T-helper 22 cell (primary cell): ENCODE measurements around the gene CUEDC2.
A peak's percentile ranks its signal among the peaks of the same experiment; 100 is the strongest.

Source experiments
- DNase-seq: peaks from one replicate; pipeline ENCODE4 v3.0.0-alpha.2; 2020; ENCODE audit warnings: low read depth

CUEDC2 gene

DNA sequence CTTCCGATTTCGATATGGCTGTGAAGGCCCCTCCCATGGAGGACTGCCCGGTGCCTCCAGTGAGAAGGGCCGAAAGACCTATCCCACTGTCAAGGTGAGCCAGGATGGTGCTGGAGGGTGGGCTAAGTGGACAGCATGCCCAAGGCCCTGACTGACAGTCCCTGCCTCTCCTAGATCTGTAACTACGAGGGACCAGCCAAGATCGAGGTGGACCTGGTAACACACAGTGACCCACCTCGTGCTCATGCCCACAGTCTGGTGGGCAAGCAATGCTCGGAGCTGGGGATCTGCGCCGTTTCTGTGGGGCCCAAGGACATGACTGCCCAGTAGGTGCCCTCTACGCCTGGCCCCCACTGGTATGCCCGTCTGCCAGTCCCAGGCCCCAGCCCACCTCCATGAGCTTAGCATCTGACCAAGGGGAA is 35.6 kb downstream of the CUEDC2 start:
- no peak for DNase-seq

DNA sequence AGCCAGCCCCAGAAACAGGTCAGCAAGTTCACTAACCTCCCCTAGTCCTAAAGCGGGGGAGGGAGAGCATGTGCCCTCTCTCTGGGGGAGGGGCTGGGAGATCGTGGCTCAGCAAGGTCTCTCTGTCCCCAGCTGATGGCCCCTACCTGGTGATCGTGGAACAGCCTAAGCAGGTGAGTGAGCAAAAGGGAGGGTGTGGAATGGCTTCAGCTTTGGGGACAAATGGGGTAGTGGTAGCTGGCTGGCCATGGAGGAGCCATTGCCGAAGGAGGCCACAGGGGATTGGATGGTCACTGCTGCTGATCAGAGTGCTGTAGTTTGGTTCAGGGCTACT is 36.1 kb downstream of the CUEDC2 start:
- DNase-seq: no peak

DNA sequence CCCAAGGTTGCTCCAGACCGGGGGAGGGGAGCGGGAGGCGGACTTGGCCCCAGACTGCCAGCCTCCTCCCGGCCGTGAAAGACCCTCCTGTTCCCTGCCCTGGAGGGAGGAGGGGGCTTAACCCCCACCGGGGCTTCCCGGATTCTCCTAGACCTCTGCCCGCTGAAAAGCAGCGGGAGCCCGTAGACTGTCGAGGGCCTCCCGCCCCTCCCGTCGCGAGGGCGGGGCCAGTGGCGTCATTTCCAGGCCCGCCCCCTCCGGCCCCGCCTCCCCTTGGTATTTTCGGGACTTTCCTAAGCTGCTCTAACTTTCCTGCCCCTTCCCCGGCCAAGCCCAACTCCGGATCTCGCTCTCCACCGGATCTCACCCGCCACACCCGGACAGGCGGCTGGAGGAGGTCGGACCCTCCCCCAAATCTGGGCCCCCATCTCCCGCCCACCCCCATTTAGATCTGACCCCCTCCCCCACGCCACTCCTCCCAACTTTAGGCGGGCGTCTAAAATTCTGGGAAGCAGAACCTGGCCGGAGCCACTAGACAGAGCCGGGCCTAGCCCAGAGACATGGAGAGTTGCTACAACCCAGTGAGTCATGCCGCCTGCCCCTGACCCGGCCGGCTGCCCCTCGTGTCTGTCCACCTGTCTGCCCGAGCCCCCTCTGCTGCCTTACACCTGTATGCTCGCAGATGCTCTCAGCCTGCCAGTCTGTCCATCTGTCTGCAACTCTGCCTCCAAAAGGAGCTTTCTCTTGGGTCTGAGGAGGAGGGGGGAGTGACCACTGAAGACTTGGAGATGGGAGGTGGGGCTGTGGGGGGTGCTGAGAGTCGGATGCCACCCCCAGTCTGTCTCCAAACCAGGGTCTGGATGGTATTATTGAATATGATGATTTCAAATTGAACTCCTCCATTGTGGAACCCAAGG is 36.7 kb downstream of the CUEDC2 start, which contains the start of gene NFKB2:
NFKB2 (plus strand) TSS at position 306 of the 917 bp plus-strand sequence; CDS start at position 561, 255 bp downstream.
- peak; percentile 85 for DNase-seq

DNA sequence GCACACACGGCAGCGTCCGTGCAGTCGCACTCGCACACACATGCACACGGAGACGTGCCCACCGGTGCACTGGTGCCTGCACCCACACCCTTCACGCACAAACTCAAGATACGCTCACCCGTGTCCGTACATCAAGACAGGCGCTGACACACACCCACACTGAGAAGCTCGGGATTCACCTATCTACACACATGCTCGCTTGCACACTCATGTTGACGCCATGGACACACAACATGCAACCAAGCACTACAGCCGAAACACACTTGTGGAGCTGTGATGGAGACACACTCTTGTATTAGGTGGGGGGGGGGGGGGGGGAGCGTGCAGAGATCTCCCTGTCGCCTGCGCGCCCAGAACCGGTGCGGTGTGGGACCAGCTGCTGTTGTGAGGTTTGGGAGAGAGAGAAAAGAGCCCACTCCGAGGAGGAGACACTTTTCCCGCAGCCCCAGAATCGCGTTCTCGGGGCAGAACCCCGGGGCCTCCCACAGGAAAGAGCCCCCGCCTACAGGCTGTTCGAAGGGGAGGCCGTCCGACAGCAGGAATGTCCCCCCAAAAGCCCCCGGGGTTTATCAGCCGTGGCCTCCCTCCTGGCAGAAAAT is 37.5 kb downstream of the CUEDC2 start:
- peak; percentile 73 for DNase-seq

GRCh38 chr10:102394079-102394800 is 38.1 kb downstream of the CUEDC2 start:
- DNase-seq: peak; percentile 98

- no peak for DNase-seq
Measured at GRCh38 chr10:102393411-102394078, 38.8 kb downstream of the CUEDC2 start.

GRCh38 chr10:102392306-102392705 is 40.1 kb downstream of the CUEDC2 start:
- no peak for DNase-seq

DNA sequence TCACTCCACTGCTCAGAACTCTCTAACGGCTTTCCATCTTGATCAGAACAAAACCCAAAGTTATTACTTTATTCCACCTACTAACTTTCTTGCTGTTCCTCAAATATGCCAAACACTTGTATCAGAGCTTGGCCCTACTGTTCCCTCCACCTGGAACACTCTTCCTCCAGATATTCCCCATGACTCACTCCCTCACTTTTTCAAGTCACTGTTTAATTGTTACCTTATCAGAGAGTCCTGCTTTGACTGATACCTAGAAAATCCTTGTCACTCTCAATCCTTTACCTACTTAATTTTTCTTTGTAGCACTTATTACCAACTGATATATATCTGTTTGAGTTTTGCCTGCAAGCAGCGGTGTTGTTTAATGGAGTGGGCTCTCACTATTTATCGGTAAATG is 42.5 kb downstream of the CUEDC2 start:
- DNase-seq: no peak

DNA sequence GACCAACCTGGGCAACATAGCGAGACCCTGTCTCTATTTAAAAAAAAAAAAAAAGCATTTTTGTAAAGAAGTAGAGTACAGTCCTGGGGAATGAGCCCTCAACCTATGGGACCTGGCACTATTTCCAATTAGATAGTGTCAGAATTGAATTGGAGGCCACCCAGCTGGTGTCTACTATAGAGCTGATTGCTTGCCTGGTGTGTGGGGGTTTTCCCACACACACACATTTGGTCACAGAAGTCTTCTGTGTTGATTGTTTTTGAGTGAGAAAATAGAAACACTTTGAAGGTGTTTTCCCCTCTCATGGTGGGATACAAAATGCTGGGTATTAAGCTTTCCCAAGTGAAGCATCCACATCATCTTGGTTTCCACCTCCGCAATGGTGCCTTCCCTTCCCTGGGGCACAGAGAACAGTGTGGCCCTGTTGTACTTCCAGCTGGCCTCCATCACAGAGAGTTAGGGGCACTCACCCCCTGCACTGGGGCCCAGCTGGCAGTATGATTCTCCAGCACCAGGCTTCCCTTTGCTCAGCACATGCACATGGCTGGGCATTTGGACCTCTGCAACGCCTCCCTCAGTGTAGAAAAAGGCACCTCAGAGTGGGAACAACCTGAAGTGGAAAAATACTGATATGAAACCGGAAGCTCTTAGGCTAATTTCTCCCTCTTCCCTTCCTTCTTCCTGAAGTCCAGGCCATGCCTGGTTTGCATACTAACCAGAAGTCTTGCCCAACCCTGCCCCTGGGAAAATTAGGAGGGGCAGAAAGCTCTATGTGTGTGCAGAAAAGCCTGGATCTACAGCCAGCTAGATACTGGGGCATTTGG is 47.6 kb downstream of the CUEDC2 start:
- no peak for DNase-seq

- DNase-seq: no peak
Measured at GRCh38 chr10:102384053-102384452, 48.3 kb downstream of the CUEDC2 start.

- DNase-seq: no peak
Measured at GRCh38 chr10:102382871-102383270, 49.5 kb downstream of the CUEDC2 start.

DNA sequence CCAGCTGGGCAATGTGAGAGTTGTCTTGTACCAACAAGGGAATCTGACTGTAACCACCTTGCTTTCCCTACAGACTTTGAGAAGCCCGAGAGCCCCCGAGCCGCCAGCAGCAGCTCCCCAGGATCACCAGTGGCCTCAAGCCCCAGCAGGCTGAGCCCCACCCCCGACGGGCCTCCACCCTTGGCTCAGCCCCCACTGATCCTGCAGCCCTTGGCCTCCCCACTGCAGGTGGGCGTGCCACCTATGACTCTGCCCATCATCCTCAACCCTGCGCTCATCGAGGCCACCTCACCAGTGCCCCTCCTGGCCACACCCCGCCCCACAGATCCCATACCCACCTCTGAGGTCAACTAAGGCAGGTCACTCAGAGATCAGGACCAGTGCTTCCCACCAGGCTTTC is 50.4 kb downstream of the CUEDC2 start:
- no peak for DNase-seq

- no peak for DNase-seq
Measured at GRCh38 chr10:102379383-102379782, 53.0 kb downstream of the CUEDC2 start.

DNA sequence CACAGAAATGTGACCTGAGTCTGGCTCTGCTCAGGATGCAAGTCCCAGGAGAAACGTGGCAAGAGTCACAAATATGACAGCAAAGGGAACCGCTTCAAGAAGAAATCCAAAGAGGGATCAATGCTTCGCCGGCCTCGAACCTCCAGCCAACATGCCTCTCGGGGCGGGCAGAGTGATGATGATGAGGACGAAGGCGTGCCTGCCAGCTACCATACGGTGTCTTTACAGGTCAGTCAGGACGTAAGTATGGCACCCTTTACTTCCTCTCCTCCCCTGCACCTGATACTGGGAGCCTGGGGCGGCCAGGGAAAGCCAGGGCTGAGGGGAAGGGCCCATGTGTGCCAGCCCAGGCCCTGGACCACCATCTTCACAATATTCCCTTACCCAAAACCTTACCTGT is 55.5 kb downstream of the CUEDC2 start:
- DNase-seq: no peak

- DNase-seq: no peak
Measured at GRCh38 chr10:102375867-102376266, 56.5 kb downstream of the CUEDC2 start.

- DNase-seq: no peak
Measured at GRCh38 chr10:102375250-102375649, 57.1 kb downstream of the CUEDC2 start.
